ENCODE measurements around the gene FOXA3.

FOXA3 gene

GRCh38 chr19:45863840-45864628 is at the start of gene FOXA3:
FOXA3 (plus strand) TSS chr19:45864326; CDS start chr19:45864457, 131 bp downstream.
- DNase-seq = no peak

GRCh38 chr19:45814851-45815480 is 49.2 kb upstream of the FOXA3 start, which contains the start of gene RSPH6A:
RSPH6A (minus strand) TSS chr19:45815308; CDS start chr19:45815176, 132 bp downstream.
- DNase-seq = no peak

GRCh38 chr19:45815481-45816216 is 48.5 kb upstream of the FOXA3 start:
- no peak for DNase-seq

- no peak for DNase-seq
Measured at GRCh38 chr19:45816236-45817009, 47.7 kb upstream of the FOXA3 start.

- DNase-seq = no peak
Measured at GRCh38 chr19:45817010-45817724, 47.0 kb upstream of the FOXA3 start.

GRCh38 chr19:45817725-45818301 is 46.3 kb upstream of the FOXA3 start:
- DNase-seq = no peak

GRCh38 chr19:45819769-45820168 is 44.4 kb upstream of the FOXA3 start:
- DNase-seq = no peak

- DNase-seq = no peak
Measured at GRCh38 chr19:45820413-45821102, 43.6 kb upstream of the FOXA3 start.

GRCh38 chr19:45821103-45821521 is 43.0 kb upstream of the FOXA3 start:
- no peak for DNase-seq

GRCh38 chr19:45821570-45821969 is 42.6 kb upstream of the FOXA3 start:
- DNase-seq = no peak

GRCh38 chr19:45822716-45823115 is 41.4 kb upstream of the FOXA3 start:
- no peak for DNase-seq

GRCh38 chr19:45823182-45823581 is 40.9 kb upstream of the FOXA3 start:
- DNase-seq = no peak

GRCh38 chr19:45824041-45824471 is 40.1 kb upstream of the FOXA3 start:
- no peak for DNase-seq

- no peak for DNase-seq
Measured at GRCh38 chr19:45824531-45825262, 39.4 kb upstream of the FOXA3 start.

- no peak for DNase-seq
Measured at GRCh38 chr19:45825263-45825605, 38.9 kb upstream of the FOXA3 start.

- DNase-seq = no peak
Measured at GRCh38 chr19:45825917-45826893, 37.9 kb upstream of the FOXA3 start.

- no peak for DNase-seq
Measured at GRCh38 chr19:45826934-45827333, 37.2 kb upstream of the FOXA3 start.

- DNase-seq = no peak
Measured at GRCh38 chr19:45827459-45828093, 36.5 kb upstream of the FOXA3 start.

- no peak for DNase-seq
Measured at GRCh38 chr19:45828523-45828922, 35.6 kb upstream of the FOXA3 start.
